Cardiac muscle cell (in vitro differentiated cells and primary cell): ENCODE measurements around the gene ATP11C. TPM values are rescaled to one million over a fixed set of nuclear protein-coding genes. Genes with fewer than 3 reads are reported as not detected.

Experiments
- DNase-seq, 2 donors: peaks; one replicate each; pipeline versions ENCODE4 v3.0.0 to v3.0.0-alpha.2; 2010 to 2017; ENCODE audit warnings: low read depth in 1 of 2, low spot score in 1 of 2
- H3K27ac ChIP-seq: fragments of 200-600 bp; sonication (generic); 2 replicates; pipeline ENCODE4 v1.5.1; 2016
- H3K27me3 ChIP-seq: fragments of 200-600 bp; sonication (generic); 2 replicates; pipeline ENCODE4 v1.6.0; 2016; ENCODE audit warnings: control low read depth
- H3K36me3 ChIP-seq: fragments of 200-600 bp; sonication (generic); 2 replicates; pipeline ENCODE4 v1.5.1; 2016; ENCODE audit warnings: control low read depth
- H3K4me1 ChIP-seq: fragments of 200-600 bp; sonication (generic); 2 replicates; pipeline ENCODE4 v1.8.1; 2017; ENCODE audit warnings: low read depth, mild to moderate bottlenecking, mixed run types
- H3K4me3 ChIP-seq: fragments of 200-600 bp; sonication (generic); 2 replicates; pipeline ENCODE4 v1.5.1; 2016; ENCODE audit warnings: mild to moderate bottlenecking
- H3K9me3 ChIP-seq: fragments of 200-600 bp; sonication (generic); 2 replicates; pipeline ENCODE4 v1.5.1; 2017; ENCODE audit warnings: low read depth, mild to moderate bottlenecking, control low read depth
- polyA plus RNA-seq: library from polyadenylated mRNA; unstranded; fragments of >200 nt; fragmentation: Nextera tagmentation; extraction: Ambion mirVana; gene quantifications from 2 replicates; pipeline ENCODE4 v1.2.1, GENCODE V29; 2016
- total RNA-seq: library from RNA; depleted of rRNA; stranded (reverse); fragments of >200 nt; gene quantifications from 2 replicates; pipeline ENCODE4 v1.2.3, GENCODE V29; 2016
- TF ChIP-seq, protein P1 (sequence below): IDR thresholded peaks from 2 replicates; pipeline ENCODE4 v1.5.1; 2012; ENCODE audit warnings: low read depth, mild to moderate bottlenecking, low read length

Gene ATP11C
- total and polyA plus RNA-seq, 2 experiments from 2014 or later = 7.4 to 17.1 TPM

DNA sequence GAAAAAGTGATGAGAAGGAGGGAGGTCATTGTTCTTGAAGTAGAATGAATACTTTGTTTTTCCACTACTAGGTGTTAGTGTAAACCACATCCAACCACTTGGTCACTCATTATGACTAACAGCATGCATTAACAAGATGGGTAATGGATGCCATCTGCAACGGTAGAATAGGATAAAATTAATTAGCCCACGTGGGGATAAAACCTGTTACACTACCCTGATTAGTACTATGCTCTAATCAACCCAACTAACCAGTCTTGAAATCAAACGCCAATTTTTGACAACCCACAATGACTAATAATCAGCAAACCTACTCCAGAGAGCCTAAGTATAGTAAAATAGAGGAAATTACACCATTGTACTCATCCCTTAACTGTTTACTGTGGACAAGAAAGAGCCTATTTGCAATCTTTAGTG lies 131.4 kb downstream of the ATP11C start:
- H3K27ac ChIP-seq = no peak overlapping the region
- no peak overlapping the region for H3K4me3 ChIP-seq
- no peaks in the 10 kb centered on the region for H3K27me3 ChIP-seq
- DNase-seq = no peak
- H3K36me3 ChIP-seq = no peaks in the 10 kb centered on the region
- H3K9me3 ChIP-seq = no peaks in the 10 kb centered on the region
- H3K4me1 ChIP-seq = no peaks in the 10 kb centered on the region
- TF ChIP-seq, protein P1, sequence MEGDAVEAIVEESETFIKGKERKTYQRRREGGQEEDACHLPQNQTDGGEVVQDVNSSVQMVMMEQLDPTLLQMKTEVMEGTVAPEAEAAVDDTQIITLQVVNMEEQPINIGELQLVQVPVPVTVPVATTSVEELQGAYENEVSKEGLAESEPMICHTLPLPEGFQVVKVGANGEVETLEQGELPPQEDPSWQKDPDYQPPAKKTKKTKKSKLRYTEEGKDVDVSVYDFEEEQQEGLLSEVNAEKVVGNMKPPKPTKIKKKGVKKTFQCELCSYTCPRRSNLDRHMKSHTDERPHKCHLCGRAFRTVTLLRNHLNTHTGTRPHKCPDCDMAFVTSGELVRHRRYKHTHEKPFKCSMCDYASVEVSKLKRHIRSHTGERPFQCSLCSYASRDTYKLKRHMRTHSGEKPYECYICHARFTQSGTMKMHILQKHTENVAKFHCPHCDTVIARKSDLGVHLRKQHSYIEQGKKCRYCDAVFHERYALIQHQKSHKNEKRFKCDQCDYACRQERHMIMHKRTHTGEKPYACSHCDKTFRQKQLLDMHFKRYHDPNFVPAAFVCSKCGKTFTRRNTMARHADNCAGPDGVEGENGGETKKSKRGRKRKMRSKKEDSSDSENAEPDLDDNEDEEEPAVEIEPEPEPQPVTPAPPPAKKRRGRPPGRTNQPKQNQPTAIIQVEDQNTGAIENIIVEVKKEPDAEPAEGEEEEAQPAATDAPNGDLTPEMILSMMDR = no peak

DNA sequence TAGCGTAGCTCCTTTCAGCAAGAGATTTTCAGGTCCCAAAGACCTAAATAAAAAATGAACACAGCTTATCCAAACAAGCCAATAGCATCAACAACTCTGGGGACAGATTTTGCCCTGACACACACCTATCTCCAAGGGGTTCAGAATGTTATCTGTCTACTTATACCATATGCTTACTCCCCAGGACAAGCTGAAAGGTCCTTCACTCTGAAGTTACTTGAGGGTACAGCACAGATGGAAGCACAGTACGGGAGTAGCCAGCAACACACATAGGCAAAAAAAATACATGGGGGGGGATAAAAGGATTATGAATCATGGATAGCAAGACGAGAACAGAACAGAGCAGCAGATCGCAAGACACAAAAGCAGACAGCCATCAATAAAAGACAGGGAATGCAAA lies 134.2 kb downstream of the ATP11C start:
- no peak for DNase-seq
- no peaks in the 10 kb centered on the region for H3K27me3 ChIP-seq
- no peaks in the 10 kb centered on the region for H3K36me3 ChIP-seq
- TF ChIP-seq, protein P1 = no peak
- no peak overlapping the region for H3K4me3 ChIP-seq
- no peak overlapping the region for H3K27ac ChIP-seq
- H3K4me1 ChIP-seq = no peaks in the 10 kb centered on the region
- H3K9me3 ChIP-seq = no peaks in the 10 kb centered on the region

DNA sequence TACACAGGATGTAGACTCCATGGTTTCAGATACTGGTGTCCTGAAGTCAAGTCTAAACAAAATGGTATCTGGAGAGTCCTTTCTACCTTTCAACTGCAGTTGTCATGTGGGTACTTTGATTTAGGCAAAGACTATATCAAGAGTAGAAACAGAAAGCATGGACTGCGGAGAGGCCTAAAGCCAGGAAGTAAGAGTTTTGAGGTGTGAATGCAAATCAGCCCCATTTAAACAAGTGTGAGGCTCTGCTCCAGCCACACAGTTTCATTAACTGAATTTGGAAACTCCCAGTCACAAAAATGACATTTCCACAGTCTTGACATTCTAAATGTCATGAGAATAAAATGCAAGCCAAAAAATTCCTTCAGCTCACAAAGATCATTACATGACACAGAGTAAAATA lies 137.7 kb downstream of the ATP11C start:
- TF ChIP-seq, protein P1 = no peak
- DNase-seq = no peak
- Histone ChIP-seq H3K27ac (no peak overlapping the region), H3K4me3 (no peak overlapping the region), H3K9me3 (no peaks in the 10 kb centered on the region), H3K27me3 (no peaks in the 10 kb centered on the region), H3K36me3 (no peaks in the 10 kb centered on the region), H3K4me1 (no peaks in the 10 kb centered on the region)

DNA sequence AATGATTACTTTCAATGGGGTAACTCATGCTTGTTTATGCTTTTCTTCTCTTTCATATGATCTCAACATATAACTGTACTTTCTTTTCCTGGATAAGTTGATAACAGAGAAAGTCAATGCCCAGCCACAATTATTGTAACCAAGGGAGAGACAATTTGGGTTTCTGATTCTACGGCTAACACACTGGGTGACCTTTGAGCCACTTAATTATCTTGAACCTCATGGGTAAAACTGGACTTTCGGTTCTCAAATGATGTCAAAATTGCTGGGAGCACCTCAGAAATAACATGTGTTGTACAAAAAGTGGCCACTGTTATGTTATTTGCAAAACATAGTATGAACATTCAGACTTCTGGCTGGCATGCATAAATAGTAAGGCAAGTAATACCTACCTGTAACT lies 145.3 kb downstream of the ATP11C start:
- H3K4me1 ChIP-seq = no peaks in the 10 kb centered on the region
- H3K36me3 ChIP-seq = peaks cover 3% of the 10 kb centered on the region
- H3K9me3 ChIP-seq = no peaks in the 10 kb centered on the region
- TF ChIP-seq, protein P1 = no peak
- H3K27me3 ChIP-seq = no peaks in the 10 kb centered on the region
- DNase-seq = no peak
- H3K27ac ChIP-seq = no peak overlapping the region
- H3K4me3 ChIP-seq = no peak overlapping the region

DNA sequence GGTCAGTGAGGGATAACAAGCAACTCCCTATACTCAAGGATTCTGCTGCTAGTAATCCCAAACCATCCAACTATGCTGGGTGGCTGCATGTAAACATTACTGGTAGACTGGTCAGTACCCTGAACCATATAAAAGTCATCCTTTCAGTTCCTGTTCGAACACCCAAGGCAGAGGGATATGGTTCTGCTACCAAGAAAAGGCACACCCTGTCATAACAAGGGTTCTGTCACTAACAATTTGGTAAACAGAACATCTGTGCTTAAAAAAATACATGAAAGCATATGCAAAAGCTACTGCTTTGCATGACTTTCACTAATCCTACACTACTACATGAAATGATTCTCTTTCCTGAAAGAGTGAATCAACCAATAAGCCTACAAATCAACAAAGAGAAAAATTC lies 148.0 kb downstream of the ATP11C start:
- no peaks in the 10 kb centered on the region for H3K4me1 ChIP-seq
- TF ChIP-seq, protein P1 = no peak
- no peak overlapping the region for H3K4me3 ChIP-seq
- H3K9me3 ChIP-seq = no peaks in the 10 kb centered on the region
- no peak for DNase-seq
- peaks cover 3% of the 10 kb centered on the region for H3K36me3 ChIP-seq
- no peak overlapping the region for H3K27ac ChIP-seq
- no peaks in the 10 kb centered on the region for H3K27me3 ChIP-seq

DNA sequence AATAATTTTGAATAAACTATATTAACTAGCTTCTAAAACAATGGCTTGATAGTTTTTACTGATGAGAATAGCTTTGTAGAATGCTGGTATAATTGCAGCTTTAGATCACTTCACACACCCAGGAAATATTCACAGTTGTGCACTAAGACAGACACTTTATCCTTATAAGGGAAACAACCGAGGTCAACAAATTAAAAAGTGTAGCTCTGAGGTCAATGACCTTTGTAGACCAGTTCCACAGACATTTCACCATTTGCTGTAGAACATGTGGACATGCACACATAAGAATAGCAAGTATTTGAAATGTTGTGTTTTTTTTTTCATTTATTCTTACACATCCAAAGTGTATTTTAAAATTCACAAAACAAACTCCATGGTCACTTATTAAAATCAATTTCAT lies 148.9 kb downstream of the ATP11C start:
- H3K9me3 ChIP-seq = no peaks in the 10 kb centered on the region
- H3K36me3 ChIP-seq = peaks cover 3% of the 10 kb centered on the region
- TF ChIP-seq, protein P1 = no peak
- H3K27me3 ChIP-seq = no peaks in the 10 kb centered on the region
- no peak for DNase-seq
- no peaks in the 10 kb centered on the region for H3K4me1 ChIP-seq
- H3K27ac ChIP-seq = no peak overlapping the region
- no peak overlapping the region for H3K4me3 ChIP-seq
